SK-N-SH (cell line): ENCODE results near the gene MARCHF11. TPM values are rescaled to one million over a fixed set of nuclear protein-coding genes. Genes with fewer than 3 reads are reported as not detected.

Source experiments
- CTCF ChIA-PET: fragments of 300-600, 350-600 bp; formaldehyde crosslinking; extraction: SDS; loops from one replicate; lab custom pipeline; 2021; lab: Yijun Ruan, JAX
- POLR2A ChIA-PET: fragments of 350-600 bp; sonication (Branson Sonifier 250); formaldehyde crosslinking; extraction: SDS; loops from one replicate; lab custom pipeline; 2020; ENCODE audit warnings: antibody characterized with exemption, inconsistent platforms; lab: Yijun Ruan, JAX
- DNase-seq: peaks from one replicate; pipeline ENCODE4 v3.0.0; 2012
- H2AFZ ChIP-seq: fragments of 200-600 bp; sonication (generic); 2 replicates; pipeline ENCODE4 v1.8.1; 2016; ENCODE audit warnings: antibody characterized with exemption, mild to moderate bottlenecking, low read depth
- H3F3A ChIP-seq: fragments of 200-600 bp; sonication (generic); replicated peaks from 2 replicates; pipeline ENCODE3; 2016; ENCODE audit warnings: antibody characterized with exemption, mild to moderate bottlenecking; ENCODE audit not compliant: insufficient read depth
- H3K27ac ChIP-seq, 2 experiments: fragments of 200-500 bp in 1 of 2; fragments of 200-600 bp in 1 of 2; sonication (Bioruptor generic) in 1 of 2; sonication (generic), shearing (Covaris generic) in 1 of 2; 2 replicates each; pipeline versions ENCODE4 v1.5.1 to v1.6.1; 2014 to 2016; ENCODE audit warnings: low read depth in 2 of 2, inconsistent platforms in 1 of 2, low read length in 1 of 2, mild to moderate bottlenecking in 1 of 2, mixed read lengths in 1 of 2
- H3K27me3 ChIP-seq: fragments of 200-600 bp; sonication (generic), shearing (Covaris generic); 2 replicates; pipeline ENCODE4 v1.6.1; 2016; ENCODE audit warnings: mixed run types; ENCODE audit not compliant: insufficient read depth
- H3K36me3 ChIP-seq, 2 experiments: fragments of 200-500 bp in 1 of 2; fragments of 200-600 bp in 1 of 2; sonication (Bioruptor generic) in 1 of 2; sonication (generic) in 1 of 2; replicated peaks in 1 of 2; 2 replicates each; pipeline versions ENCODE3 to v1.5.1; 2014 to 2016; ENCODE audit warnings: low read length in 1 of 2, mild to moderate bottlenecking in 1 of 2; ENCODE audit not compliant: insufficient read depth in 2 of 2, control insufficient read depth in 1 of 2
- H3K4me1 ChIP-seq, 2 experiments: fragments of 200-500 bp in 1 of 2; fragments of 200-600 bp in 1 of 2; sonication (Bioruptor generic) in 1 of 2; sonication (generic), shearing (Covaris generic) in 1 of 2; 2 replicates each; pipeline versions ENCODE4 v1.5.1 to v1.6.1; 2014 to 2016; ENCODE audit warnings: low read depth in 1 of 2, low read length in 1 of 2, mixed run types in 1 of 2; ENCODE audit not compliant: insufficient read depth in 2 of 2, control insufficient read depth in 1 of 2
- H3K4me2 ChIP-seq: fragments of 200-600 bp; sonication (generic), shearing (Covaris generic); 2 replicates; pipeline ENCODE4 v1.6.1; 2017; ENCODE audit warnings: mixed run types
- H3K4me3 ChIP-seq, 2 experiments: fragments of 200-500 bp in 1 of 2; fragments of 200-600 bp in 1 of 2; sonication (Bioruptor generic) in 1 of 2; sonication (generic), shearing (Covaris generic) in 1 of 2; 2 replicates each; pipeline versions ENCODE4 v1.5.1 to v1.8.1; 2014 to 2016; ENCODE audit warnings: low read depth in 2 of 2, inconsistent platforms in 1 of 2, low read length in 1 of 2, mild to moderate bottlenecking in 1 of 2, mixed read lengths in 1 of 2, moderate library complexity in 1 of 2
- H3K79me2 ChIP-seq: fragments of 200-600 bp; sonication (generic); 2 replicates; pipeline ENCODE4 v1.8.1; 2017; ENCODE audit warnings: mild to moderate bottlenecking; ENCODE audit not compliant: insufficient read depth
- H3K9ac ChIP-seq: fragments of 200-600 bp; sonication (generic); 2 replicates; pipeline ENCODE4 v1.6.1; 2017; ENCODE audit warnings: mixed run types
- H3K9me2 ChIP-seq: fragments of 200-600 bp; sonication (generic); 2 replicates; pipeline ENCODE4 v1.6.1; 2017; ENCODE audit warnings: mixed run types
- H3K9me3 ChIP-seq: fragments of 200-600 bp; sonication (generic); 2 replicates; pipeline ENCODE4 v1.6.1; 2017; ENCODE audit warnings: mixed run types, mild to moderate bottlenecking, moderate library complexity
- H4K20me1 ChIP-seq: fragments of 200-600 bp; sonication (generic); 2 replicates; pipeline ENCODE4 v1.6.1; 2017; ENCODE audit warnings: mild to moderate bottlenecking, mixed run types; ENCODE audit not compliant: insufficient read depth
- CHD2 ChIP-seq: fragments of 150-350 bp; IDR thresholded peaks from 2 replicates; pipeline ENCODE4 v1.6.1; 2018; ENCODE audit warnings: low read length; ENCODE audit not compliant: partially characterized antibody
- EP300 ChIP-seq, 2 experiments: IDR thresholded peaks; 2 replicates each; pipeline versions ENCODE4 v1.4.0 to v1.6.1; 2012; ENCODE audit warnings: borderline replicate concordance in 1 of 2, low read depth in 1 of 2, low read length in 1 of 2
- EZH2phosphoT487 ChIP-seq: fragments of 200-600 bp; sonication (generic); IDR thresholded peaks from 2 replicates; pipeline ENCODE4 v1.6.1; 2017; ENCODE audit warnings: low read depth, mixed run types, mild to moderate bottlenecking, antibody characterized with exemption, moderate library complexity, borderline replicate concordance
- FOSL2 ChIP-seq: IDR thresholded peaks from 2 replicates; pipeline ENCODE4 v1.4.0; 2012; ENCODE audit warnings: low read depth, mild to moderate bottlenecking, moderate library complexity, borderline replicate concordance
- FOXJ3 ChIP-seq: sonication (generic); formaldehyde crosslinking; IDR thresholded peaks from 2 replicates; pipeline ENCODE4 v1.5.1; 2020; ENCODE audit warnings: mild to moderate bottlenecking, missing genetic modification reagents
- FOXM1 ChIP-seq: IDR thresholded peaks from 2 replicates; pipeline ENCODE4 v1.4.0; 2012; ENCODE audit warnings: low read depth, mild to moderate bottlenecking
- JUND ChIP-seq: IDR thresholded peaks from 2 replicates; pipeline ENCODE4 v1.4.0; 2012
- MXI1 ChIP-seq: IDR thresholded peaks from 2 replicates; pipeline ENCODE4 v1.6.1; 2012; ENCODE audit warnings: mild to moderate bottlenecking, low read depth, low read length, improper control_type of control experiment
- NFIC ChIP-seq: IDR thresholded peaks from 2 replicates; pipeline ENCODE4 v1.4.0; 2012; ENCODE audit warnings: borderline replicate concordance
- NRF1 ChIP-seq: IDR thresholded peaks from 2 replicates; pipeline ENCODE4 v1.6.1; 2012; ENCODE audit warnings: low read depth, mild to moderate bottlenecking, low read length
- POLR2AphosphoS5 ChIP-seq: IDR thresholded peaks from 2 replicates; pipeline ENCODE4 v1.6.1; 2012; ENCODE audit warnings: low read depth, low read length
- RXRA ChIP-seq: IDR thresholded peaks from 2 replicates; pipeline ENCODE4 v1.4.0; 2012; ENCODE audit warnings: low read depth, mild to moderate bottlenecking, borderline replicate concordance
- SIN3A ChIP-seq: IDR thresholded peaks from 2 replicates; pipeline ENCODE4 v1.6.1; 2012; ENCODE audit warnings: low read depth, mild to moderate bottlenecking, low read length, moderate library complexity, borderline replicate concordance
- TAF1 ChIP-seq: IDR thresholded peaks from 2 replicates; pipeline ENCODE4 v1.6.1; 2012; ENCODE audit warnings: low read depth, mild to moderate bottlenecking, low read length, moderate library complexity, borderline replicate concordance
- WGBS: methylation state at CpG from one replicate; pipeline ENCODE4 v1.1.6; 2017; ENCODE audit warnings: low lambda C conversion rate; 5-methylcytosine and 5-hydroxymethylcytosine counted together
- polyA plus RNA-seq, 3 experiments: library from polyadenylated mRNA; depleted of rRNA; stranded (reverse); fragments of >200 nt; gene quantifications; 2 replicates each; pipeline ENCODE4 v1.2.3, GENCODE V29; 2012
- TF ChIP-seq, protein P1 (sequence below): fragments of 150-350 bp; IDR thresholded peaks from 2 replicates; pipeline ENCODE4 v1.6.1; 2017; ENCODE audit warnings: antibody characterized with exemption, low read length, low read depth, borderline replicate concordance
- TF ChIP-seq, protein P2 (sequence below): IDR thresholded peaks from 2 replicates; pipeline ENCODE4 v1.4.0; 2012; ENCODE audit warnings: low read depth
- TF ChIP-seq, protein P3 (sequence below): IDR thresholded peaks from 2 replicates; pipeline ENCODE4; 2012
- TF ChIP-seq, protein P4 (sequence below): fragments of 150-350 bp; IDR thresholded peaks from 2 replicates; pipeline ENCODE4 v1.6.1; 2016; ENCODE audit warnings: mild to moderate bottlenecking, low read depth, low read length
- TF ChIP-seq, protein P5 (sequence below): IDR thresholded peaks from 2 replicates; pipeline ENCODE4 v1.6.1; 2012; ENCODE audit warnings: mild to moderate bottlenecking, low read depth, low read length, moderate library complexity

The MARCHF11 gene
- polyA plus RNA-seq, 1 of the 3 experiments (the other 2 are of a cell fraction), result 1.7 TPM

DNA sequence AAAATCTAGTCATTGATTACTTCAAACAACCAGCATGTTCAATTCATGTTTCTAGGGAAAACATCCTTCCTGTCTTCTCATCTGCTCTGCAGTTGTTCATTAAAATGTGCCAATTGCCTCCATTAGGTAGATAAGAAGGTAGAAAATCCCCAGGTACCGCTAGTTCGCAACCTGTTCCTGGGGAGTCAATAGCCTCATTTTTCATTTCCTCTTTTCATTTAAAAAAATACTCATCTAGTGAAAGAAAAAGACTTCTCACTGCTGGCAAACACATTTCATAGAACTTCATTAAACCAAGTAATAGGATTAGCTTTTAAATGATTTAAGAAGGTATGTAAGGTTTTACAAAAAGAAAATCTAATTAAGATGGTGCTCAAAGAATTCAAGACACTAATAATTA lies 113.3 kb downstream of the MARCHF11 start:
- H3K27me3 ChIP-seq, result no peaks in the 10 kb centered on the region
- H3K27ac ChIP-seq, result no peak overlapping the region
- DNase-seq, result no peak
- H3K9me2 ChIP-seq, result no peaks in the 10 kb centered on the region
- H3K4me1 ChIP-seq, result peaks cover 0 to 8% of the 10 kb centered on the region in 2 experiments; a peak in 2 of 4 replicates
- no peaks in the 10 kb centered on the region for H3F3A ChIP-seq
- H3K4me2 ChIP-seq, result no peak overlapping the region
- no peaks in the 10 kb centered on the region for H3K79me2 ChIP-seq
- peaks cover 0 to 9% of the 10 kb centered on the region in 2 experiments for H3K36me3 ChIP-seq
- no peaks in the 10 kb centered on the region for H3K9me3 ChIP-seq
- POLR2A ChIA-PET, result no interaction called here
- TF ChIP-seq, protein P1, sequence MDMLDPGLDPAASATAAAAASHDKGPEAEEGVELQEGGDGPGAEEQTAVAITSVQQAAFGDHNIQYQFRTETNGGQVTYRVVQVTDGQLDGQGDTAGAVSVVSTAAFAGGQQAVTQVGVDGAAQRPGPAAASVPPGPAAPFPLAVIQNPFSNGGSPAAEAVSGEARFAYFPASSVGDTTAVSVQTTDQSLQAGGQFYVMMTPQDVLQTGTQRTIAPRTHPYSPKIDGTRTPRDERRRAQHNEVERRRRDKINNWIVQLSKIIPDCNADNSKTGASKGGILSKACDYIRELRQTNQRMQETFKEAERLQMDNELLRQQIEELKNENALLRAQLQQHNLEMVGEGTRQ, result no peak
- TF ChIP-seq MXI1 (no peak), EP300 (IDR thresholded peaks at IDR 0.05; ENCODE audit: borderline replicate concordance in 1 of 2, low read depth in 1 of 2, low read length in 1 of 2) (no peak), FOSL2 (no peak), TAF1 (no peak), NFIC (no peak), CHD2 (no peak), FOXM1 (no peak), NRF1 (no peak), RXRA (no peak), POLR2AphosphoS5 (no peak), JUND (no peak), EZH2phosphoT487 (no peak), FOXJ3 (CRISPR knock-in tag) (no peak), SIN3A (no peak)
- TF ChIP-seq, protein P2, sequence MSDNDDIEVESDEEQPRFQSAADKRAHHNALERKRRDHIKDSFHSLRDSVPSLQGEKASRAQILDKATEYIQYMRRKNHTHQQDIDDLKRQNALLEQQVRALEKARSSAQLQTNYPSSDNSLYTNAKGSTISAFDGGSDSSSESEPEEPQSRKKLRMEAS, result no peak
- TF ChIP-seq, protein P3, sequence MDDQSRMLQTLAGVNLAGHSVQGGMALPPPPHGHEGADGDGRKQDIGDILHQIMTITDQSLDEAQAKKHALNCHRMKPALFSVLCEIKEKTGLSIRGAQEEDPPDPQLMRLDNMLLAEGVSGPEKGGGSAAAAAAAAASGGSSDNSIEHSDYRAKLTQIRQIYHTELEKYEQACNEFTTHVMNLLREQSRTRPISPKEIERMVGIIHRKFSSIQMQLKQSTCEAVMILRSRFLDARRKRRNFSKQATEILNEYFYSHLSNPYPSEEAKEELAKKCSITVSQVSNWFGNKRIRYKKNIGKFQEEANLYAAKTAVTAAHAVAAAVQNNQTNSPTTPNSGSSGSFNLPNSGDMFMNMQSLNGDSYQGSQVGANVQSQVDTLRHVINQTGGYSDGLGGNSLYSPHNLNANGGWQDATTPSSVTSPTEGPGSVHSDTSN, result no peak
- TF ChIP-seq, protein P4, sequence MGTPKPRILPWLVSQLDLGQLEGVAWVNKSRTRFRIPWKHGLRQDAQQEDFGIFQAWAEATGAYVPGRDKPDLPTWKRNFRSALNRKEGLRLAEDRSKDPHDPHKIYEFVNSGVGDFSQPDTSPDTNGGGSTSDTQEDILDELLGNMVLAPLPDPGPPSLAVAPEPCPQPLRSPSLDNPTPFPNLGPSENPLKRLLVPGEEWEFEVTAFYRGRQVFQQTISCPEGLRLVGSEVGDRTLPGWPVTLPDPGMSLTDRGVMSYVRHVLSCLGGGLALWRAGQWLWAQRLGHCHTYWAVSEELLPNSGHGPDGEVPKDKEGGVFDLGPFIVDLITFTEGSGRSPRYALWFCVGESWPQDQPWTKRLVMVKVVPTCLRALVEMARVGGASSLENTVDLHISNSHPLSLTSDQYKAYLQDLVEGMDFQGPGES, result no peak
- TF ChIP-seq, protein P5, sequence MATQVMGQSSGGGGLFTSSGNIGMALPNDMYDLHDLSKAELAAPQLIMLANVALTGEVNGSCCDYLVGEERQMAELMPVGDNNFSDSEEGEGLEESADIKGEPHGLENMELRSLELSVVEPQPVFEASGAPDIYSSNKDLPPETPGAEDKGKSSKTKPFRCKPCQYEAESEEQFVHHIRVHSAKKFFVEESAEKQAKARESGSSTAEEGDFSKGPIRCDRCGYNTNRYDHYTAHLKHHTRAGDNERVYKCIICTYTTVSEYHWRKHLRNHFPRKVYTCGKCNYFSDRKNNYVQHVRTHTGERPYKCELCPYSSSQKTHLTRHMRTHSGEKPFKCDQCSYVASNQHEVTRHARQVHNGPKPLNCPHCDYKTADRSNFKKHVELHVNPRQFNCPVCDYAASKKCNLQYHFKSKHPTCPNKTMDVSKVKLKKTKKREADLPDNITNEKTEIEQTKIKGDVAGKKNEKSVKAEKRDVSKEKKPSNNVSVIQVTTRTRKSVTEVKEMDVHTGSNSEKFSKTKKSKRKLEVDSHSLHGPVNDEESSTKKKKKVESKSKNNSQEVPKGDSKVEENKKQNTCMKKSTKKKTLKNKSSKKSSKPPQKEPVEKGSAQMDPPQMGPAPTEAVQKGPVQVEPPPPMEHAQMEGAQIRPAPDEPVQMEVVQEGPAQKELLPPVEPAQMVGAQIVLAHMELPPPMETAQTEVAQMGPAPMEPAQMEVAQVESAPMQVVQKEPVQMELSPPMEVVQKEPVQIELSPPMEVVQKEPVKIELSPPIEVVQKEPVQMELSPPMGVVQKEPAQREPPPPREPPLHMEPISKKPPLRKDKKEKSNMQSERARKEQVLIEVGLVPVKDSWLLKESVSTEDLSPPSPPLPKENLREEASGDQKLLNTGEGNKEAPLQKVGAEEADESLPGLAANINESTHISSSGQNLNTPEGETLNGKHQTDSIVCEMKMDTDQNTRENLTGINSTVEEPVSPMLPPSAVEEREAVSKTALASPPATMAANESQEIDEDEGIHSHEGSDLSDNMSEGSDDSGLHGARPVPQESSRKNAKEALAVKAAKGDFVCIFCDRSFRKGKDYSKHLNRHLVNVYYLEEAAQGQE, result no peak
- TF ChIP-seq, all 33 proteins: peak for 0
- Histone ChIP-seq H3K9ac (no peak overlapping the region), H2AFZ (no peak overlapping the region), H3K4me3 (no peak overlapping the region), H4K20me1 (no peaks in the 10 kb centered on the region)
- 69% methylated on average over 2 of the region's 2 CpGs for WGBS
- CTCF ChIA-PET, result interaction anchor here (1.2 to 1.5 kb wide), 2 partner anchors 84 to 953 kb away, joined by 3 to 5 read pairs; no protein-coding TSS in a partner anchor
